ENCODE results near the gene SPR.

Gene SPR

GRCh38 chr2:72864500-72864899 lies 22.7 kb upstream of the SPR start:
- no peak overlapping the region for H3K4me3 ChIP-seq (ENCODE audit: low read depth, low read length)
- DNase-seq (ENCODE audit: low read depth) = peak; percentile 60
- TF ChIP-seq CTCF (IDR thresholded peaks at IDR 0.05; ENCODE audit: insufficient read depth, low read depth, low read length, missing control alignments) = no peak

GRCh38 chr2:72871060-72871459 lies 16.1 kb upstream of the SPR start:
- TF ChIP-seq CTCF (IDR thresholded peaks at IDR 0.05; ENCODE audit: insufficient read depth, low read depth, low read length, missing control alignments) = no peak
- H3K4me3 ChIP-seq (ENCODE audit: low read depth, low read length) = no peak overlapping the region

GRCh38 chr2:72871880-72872279 lies 15.3 kb upstream of the SPR start:
- DNase-seq (ENCODE audit: low read depth) = no peak
- TF ChIP-seq CTCF (IDR thresholded peaks at IDR 0.05; ENCODE audit: insufficient read depth, low read depth, low read length, missing control alignments) = no peak
- no peak overlapping the region for H3K4me3 ChIP-seq (ENCODE audit: low read depth, low read length)

More at GRCh38 chr2:72871060-72871459, 16.1 kb upstream of the SPR start:
- DNase-seq (ENCODE audit: low read depth) = no peak

GRCh38 chr2:72883356-72883962 lies 3.7 kb upstream of the SPR start:
- DNase-seq (ENCODE audit: low read depth) = no peak
- no peak overlapping the region for H3K4me3 ChIP-seq (ENCODE audit: low read depth, low read length)
- TF ChIP-seq CTCF (IDR thresholded peaks at IDR 0.05; ENCODE audit: insufficient read depth, low read depth, low read length, missing control alignments) = no peak

- no peak for TF ChIP-seq CTCF (IDR thresholded peaks at IDR 0.05; ENCODE audit: insufficient read depth, low read depth, low read length, missing control alignments)
- peak overlapping the region; percentile 78 for H3K4me3 ChIP-seq (ENCODE audit: low read depth, low read length)
- DNase-seq (ENCODE audit: low read depth) = no peak
These were observed 640 bp upstream of the SPR start for GRCh38 chr2:72886505-72887031.

- peak; percentile 96 for TF ChIP-seq CTCF (IDR thresholded peaks at IDR 0.05; ENCODE audit: insufficient read depth, low read depth, low read length, missing control alignments)
- H3K4me3 ChIP-seq (ENCODE audit: low read depth, low read length) = peak overlapping the region; percentile 78
- peak; percentile 74 for DNase-seq (ENCODE audit: low read depth)
These were observed 681 bp downstream of the SPR start for GRCh38 chr2:72887740-72888437.
